ENCODE results near the gene PRF1. TPM values are rescaled to one million over a fixed set of nuclear protein-coding genes. Genes with fewer than 3 reads are reported as not detected.

PRF1 gene
- polyA plus RNA-seq, 3 donors: 0.41 to 0.85 (median 0.42) TPM

DNA sequence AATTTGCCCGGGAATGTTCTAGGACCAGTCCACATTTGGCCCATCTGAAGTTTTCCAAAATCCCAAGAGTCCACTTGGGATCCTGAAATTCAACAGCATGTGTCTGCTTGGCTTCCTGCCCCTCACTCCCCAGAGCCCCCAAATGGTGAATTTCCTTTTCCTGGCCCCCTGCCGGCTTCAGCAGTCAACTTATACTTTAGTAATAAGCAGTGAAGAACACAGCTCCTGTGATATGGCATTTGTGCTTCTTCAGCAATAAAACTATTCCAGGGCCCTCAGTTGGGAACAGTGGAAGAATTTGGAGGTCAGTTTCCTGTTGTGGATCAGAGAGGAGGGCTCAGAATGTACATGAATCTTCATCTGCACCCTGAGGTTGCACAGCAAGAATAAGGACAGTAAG, 51.1 kb downstream of the PRF1 start:
- no peak for DNase-seq (ENCODE audit: extremely low read depth in 1 of 11, low read depth in 9 of 11, low spot score in 4 of 11)

DNA sequence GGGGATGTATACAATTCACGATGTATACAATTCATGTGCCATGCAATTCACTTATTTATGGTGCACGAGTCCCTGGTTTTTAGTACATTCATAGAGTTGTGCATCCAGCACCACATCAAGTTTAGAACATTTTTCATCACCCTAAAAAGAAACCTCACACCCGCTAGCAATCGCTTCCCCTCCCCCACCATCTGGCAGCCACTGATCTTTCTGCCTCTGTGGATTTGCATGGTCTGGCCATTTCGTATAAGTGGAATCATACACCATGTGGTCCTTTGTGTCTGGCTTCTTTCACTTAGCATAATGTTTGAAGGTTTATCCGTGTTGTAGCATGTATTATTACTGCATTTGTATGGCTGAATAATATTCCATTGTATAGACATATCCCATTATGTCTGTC, 52.1 kb downstream of the PRF1 start:
- no peak for DNase-seq (ENCODE audit: extremely low read depth in 1 of 11, low read depth in 9 of 11, low spot score in 4 of 11)

DNA sequence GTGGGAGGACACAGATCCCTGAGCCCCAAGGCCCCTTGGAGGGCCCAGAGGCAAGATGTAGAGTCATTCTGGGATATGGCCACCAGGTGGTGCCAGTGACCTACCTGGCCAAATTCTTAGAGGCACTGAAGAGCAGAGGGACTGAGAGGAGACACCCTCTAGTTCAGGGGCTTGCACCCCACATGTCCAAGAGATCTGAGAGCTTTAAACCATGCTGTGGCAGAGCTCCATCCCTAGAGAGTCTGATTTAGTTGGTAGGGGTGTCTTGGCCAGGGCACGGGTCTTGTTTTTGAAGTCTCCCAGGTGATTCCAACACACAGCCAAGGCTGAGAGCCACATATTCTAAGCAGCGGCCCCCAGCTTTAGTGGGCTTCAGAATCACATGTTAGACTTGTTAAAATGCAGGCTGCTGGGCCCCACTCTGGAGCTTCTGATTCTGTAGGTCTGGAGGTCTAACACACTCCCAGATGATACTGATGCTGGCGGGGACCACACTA, 52.5 kb downstream of the PRF1 start:
- peak in 5 of 11 donors; percentile 49 to 56 (median 51) for DNase-seq (ENCODE audit: extremely low read depth in 1 of 11, low read depth in 9 of 11, low spot score in 4 of 11)

DNA sequence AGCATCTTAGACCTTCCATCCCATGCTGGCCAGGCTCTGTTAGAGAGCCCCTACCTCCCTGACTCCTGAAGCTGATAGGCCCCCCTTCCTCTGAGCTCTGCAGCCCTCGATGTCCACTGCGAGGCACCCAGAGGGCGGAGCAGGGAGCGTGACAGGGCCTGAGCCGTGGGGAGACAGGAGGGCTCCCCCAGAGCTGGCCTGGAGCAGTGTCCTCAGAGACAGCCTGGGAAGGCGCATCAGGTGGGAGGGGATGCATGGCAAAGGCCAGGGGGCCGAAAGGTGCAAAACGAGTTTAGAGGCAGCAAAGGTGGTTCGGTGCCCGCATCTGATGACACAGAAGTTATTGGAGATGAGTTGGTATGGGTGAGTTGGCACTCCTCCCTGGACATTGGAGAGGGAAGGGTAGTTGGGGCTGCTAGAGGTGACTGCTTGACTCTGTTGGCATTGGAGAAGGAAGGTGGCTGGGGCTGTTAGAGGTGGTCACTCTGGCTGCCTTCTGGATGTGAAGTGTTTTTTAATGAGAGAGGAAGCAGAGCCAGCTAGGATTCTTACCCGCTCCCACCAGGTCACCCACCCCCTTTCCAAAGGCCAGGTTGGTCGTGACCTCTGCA, 53.1 kb downstream of the PRF1 start:
- no peak for DNase-seq (ENCODE audit: extremely low read depth in 1 of 11, low read depth in 9 of 11, low spot score in 4 of 11)

Other genes with a start within 250 kb of the PRF1 start
- 10 to 100 TPM in 2 of 3 donors, 1 to 10 TPM in 1; 9.5 to 11.1 (median 10.9) TPM for gene LRRC20, start 220.1 kb downstream of the PRF1 start, polyA plus RNA-seq (ENCODE audit: insufficient read length in 3 of 3)
- gene EIF4EBP2, start 198.6 kb downstream of the PRF1 start, polyA plus RNA-seq (ENCODE audit: insufficient read length in 3 of 3): 10 to 100 TPM; 75.1 to 97.4 (median 81.0) TPM
- under 1 TPM; 0.14 to 0.45 (median 0.33) TPM for gene NODAL, start 161.1 kb downstream of the PRF1 start, polyA plus RNA-seq (ENCODE audit: insufficient read length in 3 of 3)
- gene PALD1, start 124.0 kb downstream of the PRF1 start, polyA plus RNA-seq (ENCODE audit: insufficient read length in 3 of 3): 10 to 100 TPM; 10.1 to 12.8 (median 11.9) TPM
- gene ADAMTS14, start 69.8 kb upstream of the PRF1 start, polyA plus RNA-seq (ENCODE audit: insufficient read length in 3 of 3): 1 to 10 TPM; 1.1 to 2.0 (median 1.2) TPM
- not detected for gene TBATA, start 182.6 kb upstream of the PRF1 start, polyA plus RNA-seq (ENCODE audit: insufficient read length in 3 of 3)
- 10 to 100 TPM; 63.4 to 66.2 (median 64.4) TPM for gene SGPL1, start 213.2 kb upstream of the PRF1 start, polyA plus RNA-seq (ENCODE audit: insufficient read length in 3 of 3)